AG09319 (cell line): ENCODE data around the gene CYP4B1.

Source experiments
- DNase-seq: peaks from one replicate; pipeline ENCODE4 v3.0.0-alpha.2; 2010; ENCODE audit warnings: low read depth; ENCODE audit errors: extremely low read depth
- CTCF ChIP-seq: IDR thresholded peaks from 2 replicates; pipeline ENCODE4 v1.5.1; 2011; ENCODE audit warnings: low read depth, mild to moderate bottlenecking, inconsistent platforms, low read length, moderate library complexity

Gene CYP4B1

GRCh38 chr1:46804926-46805325 lies 6.1 kb downstream of the CYP4B1 start:
- TF ChIP-seq CTCF, result no peak
- DNase-seq, result no peak

GRCh38 chr1:46805755-46806154 lies 6.9 kb downstream of the CYP4B1 start:
- DNase-seq, result no peak
- no peak for TF ChIP-seq CTCF

GRCh38 chr1:46806196-46807020 lies 7.6 kb downstream of the CYP4B1 start:
- TF ChIP-seq CTCF, result no peak
- DNase-seq, result no peak

- TF ChIP-seq CTCF, result no peak
- DNase-seq, result no peak
These were observed 8.5 kb downstream of the CYP4B1 start for GRCh38 chr1:46807046-46807972.

GRCh38 chr1:46809071-46809470 lies 10.2 kb downstream of the CYP4B1 start:
- DNase-seq, result no peak
- TF ChIP-seq CTCF, result no peak

GRCh38 chr1:46809904-46810303 lies 11.1 kb downstream of the CYP4B1 start:
- no peak for TF ChIP-seq CTCF
- DNase-seq, result no peak

- no peak for TF ChIP-seq CTCF
- no peak for DNase-seq
These were observed 11.8 kb downstream of the CYP4B1 start for GRCh38 chr1:46810596-46810995.
